HEK293 (cell line): ENCODE results near the gene FRMD5.
A peak's percentile ranks its signal among the peaks of the same experiment; 100 is the strongest.

ENCODE experiments used
- ATF2 ChIP-seq: fragments of 450-650 bp; formaldehyde crosslinking; IDR thresholded peaks from 2 replicates; pipeline ENCODE4 v1.5.1; 2016; ENCODE audit warnings: missing biosample characterization, missing genetic modification characterization, low read depth
- BCL11A ChIP-seq: fragments of 450-650 bp; formaldehyde crosslinking; IDR thresholded peaks from 2 replicates; pipeline ENCODE4 v1.5.1; 2016; ENCODE audit warnings: low read depth, missing biosample characterization, missing genetic modification characterization
- FEZF1 ChIP-seq: fragments of 450-650 bp; formaldehyde crosslinking; IDR thresholded peaks from 2 replicates; pipeline ENCODE4 v1.5.1; 2016; ENCODE audit warnings: missing biosample characterization, missing genetic modification characterization
- GFI1B ChIP-seq: fragments of 450-650 bp; formaldehyde crosslinking; IDR thresholded peaks from 2 replicates; pipeline ENCODE4 v1.5.1; 2016; ENCODE audit warnings: missing biosample characterization, missing genetic modification characterization
- HIC1 ChIP-seq: fragments of 450-650 bp; formaldehyde crosslinking; IDR thresholded peaks from 2 replicates; pipeline ENCODE4 v1.5.1; 2016; ENCODE audit warnings: missing biosample characterization, missing genetic modification characterization
- HOXC10 ChIP-seq: sonication (generic); formaldehyde crosslinking; IDR thresholded peaks from 2 replicates; pipeline ENCODE4 v1.8.1; 2023; ENCODE audit warnings: mild to moderate bottlenecking, missing genetic modification reagents
- MEIS1 ChIP-seq: sonication (generic); formaldehyde crosslinking; IDR thresholded peaks from 2 replicates; pipeline ENCODE4 v1.8.1; 2022; ENCODE audit warnings: missing genetic modification reagents, mild to moderate bottlenecking, borderline replicate concordance
- PRDM6 ChIP-seq: fragments of 450-650 bp; formaldehyde crosslinking; IDR thresholded peaks from 2 replicates; pipeline ENCODE4 v1.5.1; 2017; ENCODE audit warnings: missing biosample characterization, missing genetic modification characterization
- RBAK ChIP-seq: fragments of 450-650 bp; formaldehyde crosslinking; IDR thresholded peaks from 2 replicates; pipeline ENCODE4 v1.5.1; 2016; ENCODE audit warnings: missing biosample characterization, missing genetic modification characterization
- TSHZ1 ChIP-seq: fragments of 450-650 bp; formaldehyde crosslinking; IDR thresholded peaks from 2 replicates; pipeline ENCODE4 v1.5.1; 2016; ENCODE audit warnings: missing biosample characterization, missing genetic modification characterization, borderline replicate concordance
- ZBTB1 ChIP-seq: fragments of 450-650 bp; formaldehyde crosslinking; IDR thresholded peaks from 2 replicates; pipeline ENCODE4 v1.5.1; 2016; ENCODE audit warnings: missing biosample characterization, missing genetic modification characterization
- ZBTB17 ChIP-seq: fragments of 450-650 bp; formaldehyde crosslinking; IDR thresholded peaks from 2 replicates; pipeline ENCODE4 v1.5.1; 2016; ENCODE audit warnings: missing biosample characterization, missing genetic modification characterization
- ZBTB26 ChIP-seq: fragments of 450-650 bp; formaldehyde crosslinking; optimal IDR thresholded peaks from 2 replicates; pipeline ENCODE3; 2016; ENCODE audit warnings: missing biosample characterization, mild to moderate bottlenecking, missing genetic modification characterization
- ZEB2 ChIP-seq: fragments of 450-650 bp; formaldehyde crosslinking; IDR thresholded peaks from 2 replicates; pipeline ENCODE4 v1.5.1; 2016; ENCODE audit warnings: missing biosample characterization, missing genetic modification characterization
- ZNF132 ChIP-seq: fragments of 450-650 bp; formaldehyde crosslinking; IDR thresholded peaks from 2 replicates; pipeline ENCODE4 v1.5.1; 2017; ENCODE audit warnings: missing biosample characterization, missing genetic modification characterization, borderline replicate concordance
- ZNF26 ChIP-seq: fragments of 450-650 bp; formaldehyde crosslinking; IDR thresholded peaks from 2 replicates; pipeline ENCODE4 v1.5.1; 2016; ENCODE audit warnings: missing biosample characterization, missing genetic modification characterization
- ZNF335 ChIP-seq: fragments of 450-650 bp; formaldehyde crosslinking; conservative IDR thresholded peaks from 2 replicates; pipeline ENCODE4 v1.5.1; 2016; ENCODE audit warnings: missing biosample characterization, missing genetic modification characterization
- ZNF366 ChIP-seq: fragments of 450-650 bp; formaldehyde crosslinking; conservative IDR thresholded peaks from 2 replicates; pipeline ENCODE4 v1.5.1; 2016; ENCODE audit warnings: missing biosample characterization, missing genetic modification characterization
- ZNF548 ChIP-seq: fragments of 450-650 bp; formaldehyde crosslinking; IDR thresholded peaks from 2 replicates; pipeline ENCODE4 v1.5.1; 2016; ENCODE audit warnings: missing biosample characterization, missing genetic modification characterization
- ZNF580 ChIP-seq: fragments of 450-650 bp; formaldehyde crosslinking; IDR thresholded peaks from 2 replicates; pipeline ENCODE4 v1.5.1; 2016; ENCODE audit warnings: missing biosample characterization, missing genetic modification characterization
- ZNF600 ChIP-seq: fragments of 450-650 bp; formaldehyde crosslinking; IDR thresholded peaks from 2 replicates; pipeline ENCODE4 v1.5.1; 2016; ENCODE audit warnings: missing biosample characterization, missing genetic modification characterization
- ZNF629 ChIP-seq: fragments of 450-650 bp; formaldehyde crosslinking; IDR thresholded peaks from 2 replicates; pipeline ENCODE4 v1.5.1; 2017; ENCODE audit warnings: missing biosample characterization, missing genetic modification characterization
- ZNF837 ChIP-seq: fragments of 450-650 bp; formaldehyde crosslinking; IDR thresholded peaks from 2 replicates; pipeline ENCODE4 v1.5.1; 2016; ENCODE audit warnings: missing biosample characterization, missing genetic modification characterization
- ZSCAN30 ChIP-seq: fragments of 450-650 bp; IDR thresholded peaks from 2 replicates; pipeline ENCODE4 v1.5.1; 2018; ENCODE audit warnings: missing biosample characterization, mild to moderate bottlenecking, missing genetic modification characterization, moderate library complexity
- ZXDB ChIP-seq: fragments of 450-650 bp; formaldehyde crosslinking; IDR thresholded peaks from 2 replicates; pipeline ENCODE4 v1.5.1; 2016; ENCODE audit warnings: missing biosample characterization, missing genetic modification characterization

FRMD5 gene

GRCh38 chr15:43974852-43975251 lies 220.2 kb downstream of the FRMD5 start (continued):
- TF ChIP-seq ZNF26 (tag by site-specific recombination): no peak
- TF ChIP-seq ATF2 (tag by site-specific recombination): 0 out of 2 replicates have a peak, but pooled peaks have one; percentile 59
- no peak for TF ChIP-seq RBAK (tag by site-specific recombination)
- no peak for TF ChIP-seq HIC1 (tag by site-specific recombination)
- peak; percentile 44; the same call in 1 of the 2 replicates for TF ChIP-seq ZBTB17 (tag by site-specific recombination)
- TF ChIP-seq ZNF580 (tag by site-specific recombination): no peak
- TF ChIP-seq ZNF548 (tag by site-specific recombination): no peak
- TF ChIP-seq MEIS1 (CRISPR knock-in tag): no peak
- TF ChIP-seq ZNF335 (tag by site-specific recombination): no peak; the same call in 1 of the 2 replicates
- 0 out of 2 replicates have a peak, but pooled peaks have one; percentile 26 for TF ChIP-seq ZXDB
- TF ChIP-seq HOXC10 (CRISPR knock-in tag): no peak
- peak; percentile 31; the same call in 1 of the 2 replicates for TF ChIP-seq GFI1B (tag by site-specific recombination)
- no peak for TF ChIP-seq ZSCAN30 (tag by site-specific recombination)
- TF ChIP-seq FEZF1 (tag by site-specific recombination): 0 out of 2 replicates have a peak, but pooled peaks have one; percentile 9
- TF ChIP-seq ZEB2 (tag by site-specific recombination): peak; percentile 71
- no peak for TF ChIP-seq ZBTB1 (tag by site-specific recombination)
- TF ChIP-seq BCL11A (tag by site-specific recombination): no peak
- TF ChIP-seq ZNF629 (tag by site-specific recombination): peak; percentile 79
- peak; percentile 52 for TF ChIP-seq ZNF366 (tag by site-specific recombination)
- TF ChIP-seq ZNF132: no peak
- TF ChIP-seq ZNF600 (tag by site-specific recombination): peak; percentile 78; the same call in 1 of the 2 replicates
- TF ChIP-seq ZNF837 (tag by site-specific recombination): no peak
- TF ChIP-seq TSHZ1: no peak
- TF ChIP-seq ZBTB26 (tag by site-specific recombination): no peak
- TF ChIP-seq PRDM6 (tag by site-specific recombination): no peak
